Measurements from ENCODE around the gene WASF3.
"Not testable (repeated sequence)": the region's sequence is repeated elsewhere in the genome, so short reads cannot be mapped to it uniquely, and the experiment has no call there.

Gene WASF3

DNA sequence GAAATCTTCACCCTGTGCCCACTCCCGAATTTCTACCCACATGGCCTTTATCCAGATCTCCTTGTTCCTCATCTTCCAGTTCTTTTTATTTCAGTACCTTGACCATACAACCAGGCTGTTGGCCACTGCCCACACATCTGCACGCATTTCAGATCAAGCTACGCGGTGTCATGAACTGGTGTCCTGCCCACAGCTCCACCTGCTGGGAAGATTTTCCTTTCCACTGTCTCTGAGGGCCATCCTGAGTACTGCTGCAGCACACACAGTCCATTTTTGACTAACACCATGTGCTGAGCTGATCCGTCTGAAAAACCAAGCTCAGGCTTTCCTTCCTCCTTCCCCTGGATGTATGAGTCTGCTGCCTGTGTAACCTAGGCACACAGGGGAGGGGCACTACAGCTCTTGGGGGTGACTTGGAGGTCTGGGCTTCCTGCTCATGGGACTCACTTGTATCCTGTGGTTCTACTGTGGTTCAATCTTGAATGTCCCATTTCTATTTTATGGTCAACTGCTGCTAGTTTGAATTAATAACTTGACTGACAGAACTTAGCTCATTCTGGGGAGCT lies 71.9 kb downstream of the WASF3 start:
- no peak for DNase-seq (ENCODE audit: low spot score)

DNA sequence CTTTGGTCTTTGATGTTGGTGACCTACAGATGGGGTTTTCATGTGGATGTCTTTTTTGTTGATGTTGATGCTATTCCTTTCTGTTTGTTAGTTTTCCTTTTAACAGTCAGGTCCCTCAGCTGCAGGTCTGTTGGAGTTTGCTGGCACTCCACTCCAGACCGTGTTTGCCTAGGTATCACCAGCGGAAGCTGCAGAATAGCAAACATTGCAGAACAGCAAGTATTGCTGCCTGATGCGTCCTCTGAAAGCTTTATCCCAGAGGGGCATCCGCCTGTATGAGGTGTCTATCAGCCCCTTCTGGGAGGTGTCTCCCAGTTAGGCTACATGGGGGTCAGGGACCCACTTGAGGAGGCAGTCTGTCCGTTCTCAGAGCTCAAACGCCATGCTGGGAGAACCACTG lies 78.2 kb downstream of the WASF3 start:
- DNase-seq (ENCODE audit: low spot score): not testable (repeated sequence)

DNA sequence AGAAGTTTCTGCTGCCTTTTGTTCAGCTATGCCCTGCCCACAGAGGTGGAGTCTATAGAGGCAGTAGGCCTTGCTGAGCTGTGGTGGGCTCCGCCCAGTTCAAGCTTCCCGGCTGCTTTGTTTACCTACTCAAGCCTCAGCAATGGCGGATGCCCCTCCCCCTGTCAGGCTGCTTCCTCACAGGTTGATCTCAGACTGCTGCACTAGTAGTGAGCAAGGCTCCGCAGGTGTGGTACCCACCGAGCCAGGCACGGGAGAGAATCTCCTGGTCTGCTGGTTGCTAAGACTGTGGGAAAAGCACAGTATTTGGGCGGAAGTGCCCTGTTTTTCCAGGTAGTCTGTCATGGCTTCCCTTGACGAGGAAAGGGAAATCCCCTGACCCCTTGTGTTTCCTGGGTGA lies 78.6 kb downstream of the WASF3 start:
- DNase-seq (ENCODE audit: low spot score): not testable (repeated sequence)

DNA sequence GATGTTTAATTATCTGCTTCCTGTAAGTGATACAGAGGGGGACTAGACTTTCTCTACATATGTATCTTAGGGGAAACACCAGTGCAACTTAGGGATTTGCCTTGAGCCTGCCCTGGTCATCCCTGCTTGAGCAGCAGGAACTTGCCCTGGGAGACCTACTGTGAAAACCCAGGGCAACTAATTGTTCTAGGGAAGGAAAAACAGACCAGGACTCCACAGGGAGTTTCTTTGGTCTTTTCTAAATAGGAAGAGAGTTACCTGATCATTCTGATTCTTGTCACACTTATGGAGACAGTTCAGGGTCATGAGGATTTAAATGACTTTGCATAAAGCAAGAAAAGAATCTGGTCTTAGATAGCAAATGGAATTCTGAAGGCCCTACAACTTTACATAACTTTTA lies 89.1 kb downstream of the WASF3 start:
- DNase-seq (ENCODE audit: low spot score): no peak

DNA sequence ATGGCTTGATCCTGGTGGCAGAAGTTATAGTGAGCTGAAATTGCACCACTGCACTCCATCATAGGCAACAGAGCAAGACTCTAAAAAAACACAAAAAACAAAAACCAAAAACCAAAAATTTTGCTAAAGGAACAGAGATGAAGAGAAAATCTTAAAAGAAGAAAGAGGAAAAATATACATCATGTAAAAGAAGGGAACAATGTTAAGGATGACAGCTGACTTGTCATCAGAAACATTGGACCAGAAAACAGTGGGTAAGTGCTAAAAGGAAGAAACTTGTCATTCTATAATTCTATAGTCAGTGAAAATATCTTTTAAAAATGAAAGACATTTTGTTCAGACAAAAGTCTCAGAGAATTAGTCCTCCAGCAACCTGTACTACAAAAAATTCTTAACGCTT lies 93.8 kb downstream of the WASF3 start:
- no peak for DNase-seq (ENCODE audit: low spot score)

DNA sequence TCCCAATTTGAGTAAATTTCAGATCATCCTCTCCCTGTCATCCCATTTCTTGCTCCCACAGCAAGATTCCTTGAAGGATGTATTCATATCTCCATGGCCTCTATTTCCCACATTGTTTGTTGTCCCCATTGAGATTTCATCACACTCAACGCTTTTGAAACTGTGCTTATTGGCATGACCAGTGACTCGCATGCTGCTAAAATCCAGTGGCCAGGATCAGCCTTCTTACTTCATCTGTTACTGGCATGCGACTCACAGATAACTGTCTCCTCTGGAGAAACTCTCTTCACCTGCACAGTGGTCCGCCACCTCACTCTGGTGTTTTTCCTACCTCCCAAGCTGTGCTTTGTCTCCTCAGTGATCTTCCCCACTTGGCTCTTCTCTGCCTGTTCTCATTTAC lies 95.8 kb downstream of the WASF3 start:
- DNase-seq (ENCODE audit: low spot score): no peak

DNA sequence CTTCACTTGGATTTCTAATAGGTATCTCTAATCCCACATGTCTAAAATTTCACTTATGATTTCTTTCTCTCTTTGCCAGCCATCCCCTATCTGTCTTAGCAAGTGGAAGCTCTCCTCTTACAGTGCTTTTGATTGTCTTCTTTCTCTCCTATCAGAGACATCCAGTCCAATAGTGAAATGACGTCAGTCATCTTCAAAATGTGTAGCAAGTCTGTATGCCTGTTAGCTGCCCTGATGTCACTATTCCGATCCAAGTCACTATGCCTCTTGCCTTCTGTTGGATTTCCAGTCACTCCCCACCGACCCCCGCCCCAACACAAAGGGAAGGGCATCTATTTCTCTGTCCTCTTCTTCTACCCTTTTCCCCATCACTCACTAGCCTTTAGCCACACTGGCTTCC lies 96.4 kb downstream of the WASF3 start:
- DNase-seq (ENCODE audit: low spot score): no peak

DNA sequence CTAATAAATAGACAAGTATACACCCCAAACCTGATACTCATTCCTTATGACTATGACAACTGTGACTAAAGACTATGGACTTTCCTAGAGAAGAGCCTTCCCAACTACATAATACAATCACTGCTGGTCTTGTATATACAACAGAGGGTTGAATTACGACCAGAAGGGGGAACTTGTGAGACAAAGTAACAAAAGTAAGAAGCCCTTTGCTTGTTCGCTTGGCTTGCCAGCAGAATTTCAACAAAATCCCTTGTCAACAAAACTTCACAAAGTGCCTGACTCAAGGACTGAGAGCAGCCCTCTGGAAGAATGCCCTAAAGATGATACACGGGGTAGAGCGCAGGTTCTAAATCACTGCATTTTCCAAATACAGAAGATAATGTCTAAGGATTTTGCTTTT lies 99.4 kb downstream of the WASF3 start:
- DNase-seq (ENCODE audit: low spot score): no peak

DNA sequence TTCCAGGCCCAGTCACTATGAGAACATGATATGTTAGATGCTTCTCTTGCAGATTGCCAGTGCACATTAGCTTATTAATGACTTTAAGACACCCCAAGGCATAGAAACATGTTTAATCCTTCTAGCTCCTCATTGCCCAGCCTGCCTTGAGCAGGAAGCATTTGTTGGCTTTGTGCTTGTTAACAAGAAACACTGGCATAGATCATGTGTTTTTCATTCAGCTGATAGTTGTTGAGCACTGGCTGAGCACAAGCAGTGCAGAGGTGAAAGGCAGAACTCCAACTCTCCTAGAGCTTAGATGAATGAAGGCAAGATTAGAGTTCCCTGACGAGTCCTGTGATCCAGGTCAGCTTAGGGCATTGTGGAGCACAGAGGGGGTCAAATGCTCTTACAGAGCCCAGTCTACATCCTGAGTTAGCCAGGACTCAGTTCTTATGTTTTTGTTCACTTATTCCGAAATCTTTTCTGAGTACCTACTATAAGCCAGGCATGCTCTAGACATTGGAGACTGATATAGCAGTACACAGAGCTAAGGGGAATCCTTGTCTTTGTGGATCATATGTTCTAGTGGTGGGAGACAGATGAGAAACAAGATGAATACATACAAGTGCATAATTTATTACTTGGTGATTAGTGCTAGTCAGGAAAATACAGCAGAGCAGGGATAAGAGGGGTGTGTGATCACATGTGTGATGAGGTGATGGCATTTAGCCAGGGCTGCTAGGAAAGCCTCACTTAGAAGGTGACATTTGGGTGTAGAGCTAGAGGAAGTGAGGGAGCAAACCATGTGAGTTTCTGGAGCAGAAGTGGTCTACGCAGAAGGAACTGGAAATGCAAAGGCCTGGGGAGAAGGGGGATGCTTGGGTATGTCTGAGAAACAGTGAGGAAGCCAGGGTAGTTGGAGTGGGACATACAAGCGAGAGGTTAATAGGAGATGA lies 101.2 kb downstream of the WASF3 start:
- DNase-seq (ENCODE audit: low spot score): no peak

DNA sequence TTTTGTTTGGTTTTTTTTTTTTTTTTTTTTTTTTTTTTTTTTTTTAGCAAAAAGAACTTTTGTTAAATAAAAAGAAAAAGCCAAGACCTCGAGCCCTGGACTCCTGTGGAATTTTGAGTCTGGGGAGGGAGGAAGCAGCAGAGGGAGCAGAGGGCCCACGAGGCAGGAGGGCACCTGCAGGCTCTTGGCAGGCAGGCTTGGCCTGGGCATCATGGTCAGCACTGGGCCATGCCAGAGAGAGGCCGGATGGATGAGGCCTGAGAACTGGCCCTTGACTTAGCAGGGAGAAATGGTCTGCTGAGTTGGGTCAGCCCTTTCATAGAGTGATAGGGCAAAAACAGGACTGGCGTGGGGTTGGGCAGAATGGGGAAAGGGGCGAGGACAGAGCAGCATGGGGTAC lies 102.7 kb downstream of the WASF3 start:
- no peak for DNase-seq (ENCODE audit: low spot score)

DNA sequence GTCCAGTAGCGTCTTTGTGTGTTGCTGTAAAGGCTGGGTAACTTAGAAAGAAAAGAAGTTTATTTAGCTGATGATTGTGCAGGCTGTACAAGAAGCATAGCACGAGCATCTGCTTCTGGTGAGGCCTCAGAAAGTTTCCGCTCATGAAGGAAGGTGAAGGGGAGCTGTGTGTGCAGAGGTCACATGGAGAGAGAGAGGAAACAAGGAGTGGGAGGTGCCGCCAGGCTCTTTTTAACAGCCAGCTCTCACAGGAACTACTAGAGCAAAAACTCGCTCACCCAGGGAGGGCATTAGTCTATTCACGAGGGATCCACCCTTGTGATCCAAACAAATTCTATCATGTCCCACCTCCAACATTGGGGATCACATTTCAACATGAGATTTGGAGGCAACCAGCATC lies 103.3 kb downstream of the WASF3 start:
- no peak for DNase-seq (ENCODE audit: low spot score)

DNA sequence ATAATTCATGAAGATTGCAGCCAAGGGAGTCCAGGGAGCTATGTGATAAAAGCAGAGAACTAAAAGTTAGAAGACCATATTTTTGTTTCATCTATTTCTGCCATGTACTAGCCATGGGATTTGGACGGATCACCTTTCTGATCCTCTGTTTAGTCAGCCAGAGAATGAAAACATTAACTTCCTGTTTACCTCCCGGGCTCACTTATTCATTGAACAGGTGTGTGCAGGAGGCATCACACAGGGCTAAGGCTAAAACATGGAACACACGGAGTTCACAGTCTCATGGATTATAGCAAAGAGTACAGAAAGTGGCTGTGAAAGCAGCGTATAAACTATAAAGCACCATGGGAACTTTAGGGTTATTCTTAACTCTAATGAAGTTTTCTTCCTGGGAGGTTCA lies 106.3 kb downstream of the WASF3 start:
- DNase-seq (ENCODE audit: low spot score): no peak

DNA sequence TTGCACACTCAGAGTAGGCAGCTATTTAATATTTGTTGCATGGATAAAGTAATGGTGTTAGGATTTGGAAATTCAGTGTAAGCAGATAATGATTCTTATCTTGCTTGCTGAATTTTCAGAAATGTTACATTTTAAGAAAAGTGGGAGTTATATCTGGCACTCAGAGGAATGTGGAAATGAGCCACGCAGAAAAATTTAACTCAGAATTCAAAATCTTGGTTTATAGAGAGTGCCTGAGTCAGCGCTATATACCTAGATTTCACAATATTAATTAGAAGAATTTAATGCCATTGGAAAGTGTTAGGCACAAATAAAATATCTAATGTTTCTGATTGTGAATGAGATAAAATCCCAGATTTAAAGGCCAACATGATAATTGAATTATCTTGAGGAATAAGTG lies 106.8 kb downstream of the WASF3 start:
- no peak for DNase-seq (ENCODE audit: low spot score)

DNA sequence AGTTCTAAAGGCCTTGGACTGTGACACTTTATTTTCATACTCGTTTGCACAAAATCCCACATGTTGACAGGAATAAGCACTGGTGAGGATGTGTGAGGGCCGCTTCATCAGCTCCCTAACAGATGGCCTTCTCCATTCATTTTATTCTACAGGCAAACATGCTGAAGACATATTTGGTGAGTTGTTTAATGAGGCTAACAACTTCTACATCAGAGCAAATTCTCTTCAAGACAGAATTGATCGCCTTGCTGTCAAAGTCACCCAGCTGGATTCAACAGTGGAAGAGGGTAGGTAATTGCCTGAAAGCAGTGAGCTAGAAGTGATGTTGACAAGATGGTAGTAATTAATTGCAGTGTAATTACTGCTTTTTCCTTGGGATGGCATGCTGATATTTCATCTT lies 107.4 kb downstream of the WASF3 start:
- no peak for DNase-seq (ENCODE audit: low spot score)

DNA sequence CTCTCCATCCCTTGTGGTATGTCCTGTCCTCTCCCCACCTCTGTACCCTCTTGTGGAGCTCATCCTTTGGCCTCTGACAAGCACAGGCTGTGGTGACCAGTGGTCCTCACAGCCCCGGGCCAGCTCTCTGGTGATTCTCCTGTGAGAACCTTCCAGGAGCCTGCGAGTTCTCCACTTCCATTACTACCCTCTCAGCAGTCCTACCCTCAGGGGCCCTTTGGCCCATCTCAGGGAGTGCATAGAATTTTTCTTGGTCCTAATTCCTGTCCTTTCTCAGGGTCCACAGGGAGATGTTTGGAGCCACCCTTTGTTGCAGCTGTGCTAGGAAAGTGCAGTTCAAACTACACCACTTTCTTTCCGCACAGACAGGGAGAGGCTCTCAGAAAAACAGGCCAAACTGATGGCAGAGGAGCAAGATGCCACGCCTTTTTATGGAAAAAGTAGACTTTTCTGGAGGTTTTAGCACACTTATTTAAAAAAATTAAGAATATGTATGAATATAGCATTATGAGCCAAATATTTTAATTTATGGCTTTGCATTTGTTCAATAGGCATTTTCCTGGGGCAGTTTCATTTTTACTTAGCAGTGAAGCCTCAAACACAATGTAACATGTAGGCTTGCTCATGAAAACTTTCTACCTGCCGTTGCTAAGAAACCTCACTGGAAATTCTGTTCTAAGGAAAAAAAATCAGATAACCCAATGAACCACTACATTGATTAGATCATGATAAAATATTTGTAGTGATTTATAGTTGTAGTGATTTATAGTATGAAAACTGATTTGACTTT lies 111.1 kb downstream of the WASF3 start:
- DNase-seq (ENCODE audit: low spot score): no peak

DNA sequence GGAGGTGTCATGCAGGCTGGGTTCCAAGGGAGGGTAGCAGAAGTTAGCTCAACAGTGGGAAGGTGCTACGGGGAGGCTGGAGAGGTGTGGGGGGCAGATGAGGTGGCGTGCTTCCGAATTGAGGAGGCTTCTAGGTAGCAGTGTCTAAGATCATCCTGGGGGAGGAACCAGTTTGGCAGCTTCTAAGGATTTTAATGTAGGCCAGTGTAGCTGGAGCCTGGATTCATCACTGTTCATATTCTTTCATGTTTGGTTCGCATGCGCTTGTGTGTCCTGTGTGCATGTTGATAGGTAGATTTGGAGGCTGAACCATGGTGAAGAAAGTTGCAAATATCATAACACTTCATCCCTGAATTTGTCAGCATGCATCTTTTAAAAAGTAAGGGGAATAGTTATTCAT lies 116.4 kb downstream of the WASF3 start:
- no peak for DNase-seq (ENCODE audit: low spot score)

DNA sequence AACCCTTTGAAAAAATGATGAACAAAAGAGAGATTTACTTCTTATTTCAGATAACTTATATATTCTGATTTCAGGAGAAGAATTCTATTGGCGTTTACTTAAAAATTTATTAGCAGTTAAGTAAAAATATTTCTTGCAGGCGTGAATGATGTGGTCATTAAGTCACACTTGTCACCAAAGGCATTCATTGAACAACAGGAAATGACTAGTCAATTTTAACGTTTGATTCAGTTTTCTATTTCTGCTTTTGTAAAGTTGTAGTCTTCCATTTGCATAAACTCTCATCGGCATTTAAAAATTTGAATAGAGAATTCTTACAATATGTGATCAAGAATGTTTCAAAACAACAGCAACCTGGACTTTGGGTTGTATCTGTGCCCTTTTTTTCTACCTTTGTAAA lies 119.7 kb downstream of the WASF3 start:
- DNase-seq (ENCODE audit: low spot score): no peak

DNA sequence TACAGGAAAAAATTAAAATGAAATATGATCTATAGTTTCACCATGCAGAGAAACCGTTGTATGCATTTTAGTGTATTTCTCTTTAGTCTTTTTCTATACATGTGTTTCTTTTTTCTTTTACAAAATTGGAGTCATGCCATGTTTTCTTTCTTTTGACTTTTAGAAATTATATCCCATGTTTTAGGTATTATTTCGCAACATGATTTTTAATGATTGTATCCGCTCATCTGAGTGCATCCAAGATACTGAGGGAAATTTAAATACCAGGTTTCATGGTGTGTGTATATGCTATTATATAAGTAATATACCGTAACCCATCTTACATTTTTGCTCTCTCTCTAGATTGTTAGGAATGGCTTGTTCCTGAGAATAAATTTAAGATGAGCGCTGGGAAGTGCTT lies 120.8 kb downstream of the WASF3 start:
- no peak for DNase-seq (ENCODE audit: low spot score)

DNA sequence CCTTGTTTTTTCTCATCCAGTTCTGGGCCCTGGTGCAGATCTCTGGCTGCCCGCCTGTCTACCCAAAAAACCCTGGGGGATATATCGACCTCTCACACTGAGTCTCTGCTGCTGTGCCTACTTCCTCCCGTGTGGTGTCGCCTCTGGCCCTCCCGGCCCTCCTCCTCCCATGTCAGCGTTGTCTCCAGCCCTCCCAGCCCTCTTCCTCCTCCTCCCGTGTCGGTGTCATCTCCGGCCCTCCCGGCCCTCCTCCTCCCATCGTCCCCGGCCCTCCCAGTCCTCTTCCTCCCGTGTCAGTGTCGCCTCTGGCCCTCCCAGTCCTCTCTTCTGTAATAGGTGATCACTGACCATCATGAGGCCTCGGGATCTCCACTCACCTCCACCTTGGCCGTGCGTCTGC lies 121.3 kb downstream of the WASF3 start:
- DNase-seq (ENCODE audit: low spot score): no peak

DNA sequence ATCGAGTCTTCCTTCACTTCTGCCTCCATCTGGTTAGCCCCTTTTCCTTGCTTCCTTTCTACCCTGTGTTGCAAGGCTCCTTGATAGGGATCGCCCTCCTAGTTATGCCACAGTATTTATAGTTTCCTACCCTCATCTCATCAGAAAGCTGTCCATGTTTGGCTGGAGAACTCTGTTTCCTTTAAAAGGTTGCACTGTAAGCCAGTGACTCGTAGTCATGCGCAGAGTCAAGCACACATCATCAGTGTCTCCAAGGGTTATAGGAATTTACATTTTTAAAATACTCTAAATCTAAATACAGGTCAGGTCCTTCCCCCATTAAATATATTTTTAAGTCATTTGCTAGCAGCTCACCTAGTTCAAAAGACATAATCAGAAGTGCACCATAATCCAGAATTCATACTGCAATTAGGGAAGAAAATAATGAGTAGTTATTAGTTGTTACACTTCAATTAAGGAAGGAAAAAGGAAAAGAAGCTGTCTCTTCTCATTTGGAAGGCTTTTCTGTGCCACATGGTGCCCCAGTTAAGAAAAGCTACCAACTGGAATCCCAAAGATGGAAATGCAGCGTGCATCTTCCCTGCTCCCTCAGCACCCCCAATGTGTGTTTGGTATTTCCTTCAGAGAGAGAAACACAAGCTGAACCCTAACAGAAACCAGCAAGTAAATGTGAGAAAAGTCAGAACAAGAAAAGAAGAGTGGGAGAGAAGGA lies 122.1 kb downstream of the WASF3 start:
- DNase-seq (ENCODE audit: low spot score): no peak

DNA sequence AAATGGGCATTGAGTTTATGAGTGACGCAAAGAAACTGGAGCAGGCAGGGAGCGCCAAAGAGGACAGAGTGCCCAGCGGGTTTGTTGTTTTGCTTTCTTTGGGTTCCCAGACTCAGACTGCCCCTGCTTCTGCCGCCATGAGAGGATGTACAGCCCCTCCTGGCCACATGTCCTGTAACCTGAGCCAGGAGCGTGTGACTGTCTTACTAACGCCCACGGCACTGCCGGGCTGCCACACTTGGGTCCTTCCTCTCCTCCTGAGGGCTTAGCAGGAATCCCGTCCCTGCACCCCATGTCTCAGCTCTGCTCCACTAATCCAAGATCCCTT lies 122.6 kb downstream of the WASF3 start:
- peak; percentile 23 for DNase-seq (ENCODE audit: low spot score)

DNA sequence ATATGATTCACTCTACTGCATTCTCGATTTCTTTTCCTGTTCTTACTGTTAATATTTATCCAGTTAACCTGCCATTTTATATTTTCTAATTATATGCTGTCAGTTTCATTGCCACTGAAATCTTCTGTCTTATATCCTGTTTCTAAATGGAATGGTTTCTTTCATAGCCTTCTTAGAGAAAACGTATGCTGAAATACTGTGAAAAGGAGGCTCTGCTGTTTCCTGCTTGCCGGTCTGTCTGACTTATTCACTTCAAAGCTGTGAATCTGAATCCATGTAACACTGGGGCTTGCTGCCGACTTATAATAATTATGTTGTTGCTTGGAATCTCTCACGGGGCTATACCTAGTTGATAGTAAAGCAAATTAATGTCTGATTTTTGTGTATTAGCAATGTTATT lies 123.1 kb downstream of the WASF3 start:
- no peak for DNase-seq (ENCODE audit: low spot score)

Measured in SK-N-DZ (cell line).